Measurements from ENCODE around the gene ZSCAN5C. TPM values are rescaled to one million over a fixed set of nuclear protein-coding genes. Genes with fewer than 3 reads are reported as not detected.
A peak's percentile ranks its signal among the peaks of the same experiment; 100 is the strongest.

Gene ZSCAN5C
- not detected for polyA plus RNA-seq (2013, experiment 1 of 2)
- polyA plus RNA-seq (2013, experiment 2 of 2): 0.03 TPM

GRCh38 chr19:56201973-56202372, at the start of gene ZSCAN5C:
ZSCAN5C (plus strand) TSS chr19:56202273; CDS start chr19:56205914, 3,641 bp downstream.
- H3K27ac ChIP-seq (replicated peaks; ENCODE audit: low read length): no peak within 1 kb of the TSS
- H2BK12ac ChIP-seq (ENCODE audit: low read length): no peak within 1 kb of the TSS
- no peaks in the 10 kb centered on the region for H3K79me1 ChIP-seq (ENCODE audit: low read depth, low read length)
- H3K9ac ChIP-seq (ENCODE audit: low read depth, low read length, poor library complexity): no peak within 1 kb of the TSS
- no peak within 1 kb of the TSS for H4K8ac ChIP-seq (ENCODE audit: low read depth, low read length)
- no peaks in the 10 kb centered on the region for H3K27me3 ChIP-seq (ENCODE audit: control insufficient read depth in 3 of 3, insufficient read depth in 3 of 3, low read depth in 1 of 3, low read length in 3 of 3)
- H3K9me3 ChIP-seq (replicated peaks in 1 of 2; ENCODE audit: control insufficient read depth in 2 of 2, insufficient read depth in 1 of 2, low read depth in 1 of 2, low read length in 2 of 2): no peaks in the 10 kb centered on the region
- peak within 1 kb of the TSS in 1 of 2 donors; percentile 25 for H3K4me3 ChIP-seq (ENCODE audit: low read length in 2 of 2)
- H2BK5ac ChIP-seq (ENCODE audit: low read length): no peak within 1 kb of the TSS
- H3K14ac ChIP-seq (ENCODE audit: low read length): no peak within 1 kb of the TSS
- no peak within 1 kb of the TSS for H2BK15ac ChIP-seq (ENCODE audit: low read length)
- H2AK5ac ChIP-seq (ENCODE audit: low read depth, low read length): no peak within 1 kb of the TSS
- H3K4me2 ChIP-seq (ENCODE audit: insufficient read depth, low read length, poor library complexity, severe bottlenecking): no peak within 1 kb of the TSS
- no peak within 1 kb of the TSS for H2AFZ ChIP-seq (ENCODE audit: low read length)
- H3K4me1 ChIP-seq (ENCODE audit: control insufficient read depth in 2 of 2, insufficient read depth in 1 of 2, low read depth in 1 of 2, low read length in 2 of 2): no peaks in the 10 kb centered on the region
- DNase-seq (ENCODE audit: low spot score): no peak
- H4K91ac ChIP-seq (ENCODE audit: low read depth, low read length, poor library complexity): no peak within 1 kb of the TSS
- no peak within 1 kb of the TSS for H2BK120ac ChIP-seq (ENCODE audit: low read depth, low read length)
- no peak within 1 kb of the TSS for H3K18ac ChIP-seq (ENCODE audit: low read length)
- H3K23ac ChIP-seq (ENCODE audit: low read depth, low read length, poor library complexity): no peak within 1 kb of the TSS
- no peak within 1 kb of the TSS for H3K4ac ChIP-seq (ENCODE audit: low read length)
- H3K36me3 ChIP-seq (replicated peaks in 1 of 2; ENCODE audit: control insufficient read depth in 2 of 2, insufficient read depth in 2 of 2, low read length in 2 of 2): no peaks in the 10 kb centered on the region
- WGBS, 2 donors (ENCODE audit: extremely low coverage in 2 of 2, insufficient read length in 2 of 2, insufficient replicate concordance in 1 of 2): no CpG with 5 or more reads among the region's 3 CpGs

GRCh38 chr19:56152644-56153043, 49.4 kb upstream of the ZSCAN5C start:
- H2AFZ ChIP-seq (ENCODE audit: low read length): no peak overlapping the region
- no peak overlapping the region for H3K9ac ChIP-seq (ENCODE audit: low read depth, low read length, poor library complexity)
- H2BK12ac ChIP-seq (ENCODE audit: low read length): no peak overlapping the region
- H2AK5ac ChIP-seq (ENCODE audit: low read depth, low read length): no peak overlapping the region
- H2BK15ac ChIP-seq (ENCODE audit: low read length): no peak overlapping the region
- peaks cover 0 to 3% of the 10 kb centered on the region in 2 donors for H3K9me3 ChIP-seq (replicated peaks in 1 of 2; ENCODE audit: control insufficient read depth in 2 of 2, insufficient read depth in 1 of 2, low read depth in 1 of 2, low read length in 2 of 2)
- no peak overlapping the region for H3K14ac ChIP-seq (ENCODE audit: low read length)
- H3K18ac ChIP-seq (ENCODE audit: low read length): no peak overlapping the region
- no peak overlapping the region for H4K8ac ChIP-seq (ENCODE audit: low read depth, low read length)
- DNase-seq (ENCODE audit: low spot score): no peak
- no CpG with 5 or more reads among the region's 2 CpGs for WGBS, 2 donors (ENCODE audit: extremely low coverage in 2 of 2, insufficient read length in 2 of 2, insufficient replicate concordance in 1 of 2)
- H4K91ac ChIP-seq (ENCODE audit: low read depth, low read length, poor library complexity): no peak overlapping the region
- peaks cover 10 to 12% of the 10 kb centered on the region in 2 donors for H3K4me1 ChIP-seq (ENCODE audit: control insufficient read depth in 2 of 2, insufficient read depth in 1 of 2, low read depth in 1 of 2, low read length in 2 of 2)
- no peaks in the 10 kb centered on the region for H3K27me3 ChIP-seq (ENCODE audit: control insufficient read depth in 3 of 3, insufficient read depth in 3 of 3, low read depth in 1 of 3, low read length in 3 of 3)
- H3K4ac ChIP-seq (ENCODE audit: low read length): no peak overlapping the region
- H2BK5ac ChIP-seq (ENCODE audit: low read length): no peak overlapping the region
- H3K23ac ChIP-seq (ENCODE audit: low read depth, low read length, poor library complexity): no peak overlapping the region
- peaks cover 25 to 55% of the 10 kb centered on the region in 2 donors for H3K36me3 ChIP-seq (replicated peaks in 1 of 2; ENCODE audit: control insufficient read depth in 2 of 2, insufficient read depth in 2 of 2, low read length in 2 of 2)
- peak overlapping the region; percentile 70 for H3K27ac ChIP-seq (replicated peaks; ENCODE audit: low read length)
- no peak overlapping the region for H3K4me2 ChIP-seq (ENCODE audit: insufficient read depth, low read length, poor library complexity, severe bottlenecking)
- peaks cover 10% of the 10 kb centered on the region for H3K79me1 ChIP-seq (ENCODE audit: low read depth, low read length)
- H3K4me3 ChIP-seq (ENCODE audit: low read length in 2 of 2): no peak overlapping the region
- no peak overlapping the region for H2BK120ac ChIP-seq (ENCODE audit: low read depth, low read length)

GRCh38 chr19:56153507-56153906, 48.6 kb upstream of the ZSCAN5C start:
- Histone ChIP-seq H2AK5ac (ENCODE audit: low read depth, low read length) (no peak overlapping the region), H4K91ac (ENCODE audit: low read depth, low read length, poor library complexity) (no peak overlapping the region), H2BK15ac (ENCODE audit: low read length) (no peak overlapping the region), H4K8ac (ENCODE audit: low read depth, low read length) (no peak overlapping the region), H2BK120ac (ENCODE audit: low read depth, low read length) (no peak overlapping the region), H3K14ac (ENCODE audit: low read length) (no peak overlapping the region), H3K9ac (ENCODE audit: low read depth, low read length, poor library complexity) (no peak overlapping the region), H3K4me1 (ENCODE audit: control insufficient read depth in 2 of 2, insufficient read depth in 1 of 2, low read depth in 1 of 2, low read length in 2 of 2) (peaks cover 10 to 12% of the 10 kb centered on the region in 2 donors), H3K23ac (ENCODE audit: low read depth, low read length, poor library complexity) (no peak overlapping the region), H3K27ac (replicated peaks; ENCODE audit: low read length) (peak overlapping the region; percentile 70), H2BK5ac (ENCODE audit: low read length) (no peak overlapping the region), H3K36me3 (replicated peaks in 1 of 2; ENCODE audit: control insufficient read depth in 2 of 2, insufficient read depth in 2 of 2, low read length in 2 of 2) (peaks cover 26 to 47% of the 10 kb centered on the region in 2 donors), H3K18ac (ENCODE audit: low read length) (no peak overlapping the region), H3K4ac (ENCODE audit: low read length) (no peak overlapping the region), H2BK12ac (ENCODE audit: low read length) (no peak overlapping the region), H3K9me3 (replicated peaks in 1 of 2; ENCODE audit: control insufficient read depth in 2 of 2, insufficient read depth in 1 of 2, low read depth in 1 of 2, low read length in 2 of 2) (peaks cover 0 to 3% of the 10 kb centered on the region in 2 donors), H3K4me3 (ENCODE audit: low read length in 2 of 2) (no peak overlapping the region), H3K79me1 (ENCODE audit: low read depth, low read length) (peaks cover 7% of the 10 kb centered on the region), H3K4me2 (ENCODE audit: insufficient read depth, low read length, poor library complexity, severe bottlenecking) (no peak overlapping the region), H2AFZ (ENCODE audit: low read length) (no peak overlapping the region), H3K27me3 (ENCODE audit: control insufficient read depth in 3 of 3, insufficient read depth in 3 of 3, low read depth in 1 of 3, low read length in 3 of 3) (no peaks in the 10 kb centered on the region)
- no CpG with 5 or more reads among the region's 6 CpGs for WGBS, 2 donors (ENCODE audit: extremely low coverage in 2 of 2, insufficient read length in 2 of 2, insufficient replicate concordance in 1 of 2)
- no peak for DNase-seq (ENCODE audit: low spot score)

GRCh38 chr19:56155124-56155687, 46.9 kb upstream of the ZSCAN5C start:
- no peak overlapping the region for H2AK5ac ChIP-seq (ENCODE audit: low read depth, low read length)
- no peak overlapping the region for H3K27ac ChIP-seq (replicated peaks; ENCODE audit: low read length)
- no peak overlapping the region for H4K91ac ChIP-seq (ENCODE audit: low read depth, low read length, poor library complexity)
- H3K79me1 ChIP-seq (ENCODE audit: low read depth, low read length): peaks cover 4% of the 10 kb centered on the region
- no peak overlapping the region for H2BK120ac ChIP-seq (ENCODE audit: low read depth, low read length)
- no peak overlapping the region for H2AFZ ChIP-seq (ENCODE audit: low read length)
- H2BK15ac ChIP-seq (ENCODE audit: low read length): no peak overlapping the region
- H4K8ac ChIP-seq (ENCODE audit: low read depth, low read length): no peak overlapping the region
- no peak overlapping the region for H3K4me3 ChIP-seq (ENCODE audit: low read length in 2 of 2)
- H3K9ac ChIP-seq (ENCODE audit: low read depth, low read length, poor library complexity): no peak overlapping the region
- no peak overlapping the region for H3K4me2 ChIP-seq (ENCODE audit: insufficient read depth, low read length, poor library complexity, severe bottlenecking)
- H3K14ac ChIP-seq (ENCODE audit: low read length): no peak overlapping the region
- peaks cover 10 to 12% of the 10 kb centered on the region in 2 donors for H3K4me1 ChIP-seq (ENCODE audit: control insufficient read depth in 2 of 2, insufficient read depth in 1 of 2, low read depth in 1 of 2, low read length in 2 of 2)
- no peak overlapping the region for H2BK5ac ChIP-seq (ENCODE audit: low read length)
- H3K4ac ChIP-seq (ENCODE audit: low read length): no peak overlapping the region
- no peaks in the 10 kb centered on the region for H3K27me3 ChIP-seq (ENCODE audit: control insufficient read depth in 3 of 3, insufficient read depth in 3 of 3, low read depth in 1 of 3, low read length in 3 of 3)
- no peak for DNase-seq (ENCODE audit: low spot score)
- no peak overlapping the region for H3K18ac ChIP-seq (ENCODE audit: low read length)
- H2BK12ac ChIP-seq (ENCODE audit: low read length): no peak overlapping the region
- no peaks in the 10 kb centered on the region for H3K9me3 ChIP-seq (replicated peaks in 1 of 2; ENCODE audit: control insufficient read depth in 2 of 2, insufficient read depth in 1 of 2, low read depth in 1 of 2, low read length in 2 of 2)
- H3K36me3 ChIP-seq (replicated peaks in 1 of 2; ENCODE audit: control insufficient read depth in 2 of 2, insufficient read depth in 2 of 2, low read length in 2 of 2): peaks cover 29 to 50% of the 10 kb centered on the region in 2 donors
- peak overlapping the region; percentile 76 for H3K23ac ChIP-seq (ENCODE audit: low read depth, low read length, poor library complexity)
- no CpG with 5 or more reads among the region's 17 CpGs for WGBS, 2 donors (ENCODE audit: extremely low coverage in 2 of 2, insufficient read length in 2 of 2, insufficient replicate concordance in 1 of 2)

All from neuronal stem cell (in vitro differentiated cells).